Medulla oblongata (tissue), 1 donor: ENCODE results near the gene CPSF2.

Experiments
- DNase-seq: peaks from one replicate; pipeline ENCODE4 v3.0.0-alpha.2; 2015; ENCODE audit errors: extremely low spot score

CPSF2 gene

DNA sequence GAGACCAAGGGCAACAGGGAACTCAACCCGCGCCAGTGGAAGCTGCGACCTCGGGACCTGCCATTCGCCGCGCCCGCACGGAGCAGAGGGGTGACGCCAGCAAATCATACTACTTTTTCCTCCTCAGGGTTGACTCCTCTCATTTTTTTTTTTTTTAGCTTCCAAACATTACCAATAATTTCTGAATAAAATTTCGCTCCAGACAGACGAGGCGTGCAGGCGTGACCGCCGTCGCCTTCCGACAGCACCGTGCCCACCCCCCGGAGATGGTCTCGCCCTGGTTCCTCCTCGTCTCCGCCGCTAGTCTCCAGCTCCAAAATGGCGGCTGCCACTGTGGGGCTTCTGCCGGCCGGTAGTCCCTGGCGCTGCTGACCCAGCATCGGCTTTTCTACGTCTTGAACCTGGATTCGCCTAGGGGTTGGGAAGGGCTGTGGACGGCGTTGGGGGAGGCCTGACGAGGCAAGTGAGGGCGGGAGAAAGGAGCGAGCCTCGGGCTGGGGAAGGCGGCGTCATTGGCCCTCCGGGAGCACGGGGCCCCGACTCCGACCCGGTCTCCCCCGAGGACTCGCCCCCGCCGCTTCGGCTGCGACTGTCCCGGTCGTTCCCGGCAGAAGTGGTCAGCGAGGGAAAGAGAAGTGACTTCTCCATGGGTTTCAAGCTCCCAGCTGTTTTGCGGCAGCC is at the start of gene CPSF2, which contains the start of gene NDUFB1:
Gene CPSF2 (plus strand): TSS at position 300 of the 681 bp plus-strand sequence. CDS start 9,016 bp downstream, outside the sequence.
Gene NDUFB1 (minus strand): TSS at position 37 of the 681 bp plus-strand sequence. CDS start 4,069 bp downstream, outside the sequence.
- DNase-seq: peak; percentile 89

DNA sequence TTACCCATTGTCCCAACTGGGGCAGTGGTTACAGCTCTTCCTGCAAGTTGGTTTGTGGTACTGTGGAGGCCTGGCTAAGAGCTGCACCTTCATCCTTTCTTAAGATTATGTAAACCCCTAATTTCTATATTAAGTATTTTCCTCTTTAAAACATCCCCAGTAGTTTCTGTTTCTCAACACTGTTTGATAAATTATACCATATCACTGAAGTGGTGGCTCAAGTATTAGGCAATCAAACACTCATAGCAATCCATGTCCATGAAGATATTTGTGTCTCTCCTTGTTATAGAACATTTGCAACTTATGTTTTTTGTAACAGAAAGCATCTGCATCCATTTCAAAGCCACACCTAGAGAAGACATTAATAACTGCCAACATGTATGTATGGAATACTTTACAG is 47.2 kb upstream of the CPSF2 start:
- no peak for DNase-seq

GRCh38 chr14:92088494-92088893 is 33.3 kb upstream of the CPSF2 start:
- no peak for DNase-seq

DNA sequence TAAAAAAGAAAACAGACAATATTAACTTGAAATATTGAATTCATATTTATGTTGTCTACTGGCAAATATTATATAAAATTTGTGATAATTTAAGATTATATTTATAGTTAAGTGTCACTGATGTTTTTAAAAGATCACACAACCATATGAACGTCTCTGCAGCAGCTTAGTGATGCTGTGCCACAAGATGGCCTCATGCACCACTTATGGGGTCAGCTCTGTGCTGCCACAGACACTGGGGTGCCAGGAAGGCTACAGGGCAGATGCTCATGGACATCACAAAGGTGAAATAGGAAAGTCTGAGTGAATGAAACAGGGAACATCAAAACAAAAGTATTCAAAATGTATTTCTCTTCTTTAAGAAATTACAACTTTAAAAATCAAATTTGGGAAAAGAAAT is 28.4 kb upstream of the CPSF2 start:
- DNase-seq: no peak

GRCh38 chr14:92099802-92100201 is 22.0 kb upstream of the CPSF2 start:
- no peak for DNase-seq

DNA sequence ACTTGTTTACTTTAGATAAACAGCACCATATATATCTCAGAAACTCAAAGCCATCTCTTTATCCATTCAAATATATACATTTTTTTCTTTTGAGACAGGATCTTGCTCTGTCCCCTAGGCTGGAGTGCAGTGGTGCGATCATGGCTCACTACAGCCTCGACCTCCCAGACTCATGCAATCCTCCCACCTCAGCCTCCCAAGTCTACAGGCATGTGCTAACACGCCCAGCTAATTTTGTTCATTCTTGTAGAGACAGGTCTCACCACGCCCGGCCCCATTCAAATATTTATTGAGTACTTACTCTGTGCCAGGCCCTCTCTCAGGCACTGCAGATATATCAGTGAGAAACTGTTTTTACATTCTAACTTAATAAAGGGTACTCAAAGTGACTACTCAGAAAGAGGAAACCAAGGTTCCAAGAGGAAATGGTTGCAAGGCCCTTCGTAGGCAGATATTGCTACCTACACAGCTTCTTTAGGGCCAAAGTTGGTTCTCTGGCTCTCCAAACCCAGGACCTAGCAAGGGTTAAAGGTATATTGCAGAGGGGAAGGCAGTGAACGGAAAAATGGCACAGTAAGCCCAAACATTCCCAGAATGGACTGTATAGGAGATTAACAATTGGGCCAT is 18.3 kb upstream of the CPSF2 start:
- DNase-seq: no peak

DNA sequence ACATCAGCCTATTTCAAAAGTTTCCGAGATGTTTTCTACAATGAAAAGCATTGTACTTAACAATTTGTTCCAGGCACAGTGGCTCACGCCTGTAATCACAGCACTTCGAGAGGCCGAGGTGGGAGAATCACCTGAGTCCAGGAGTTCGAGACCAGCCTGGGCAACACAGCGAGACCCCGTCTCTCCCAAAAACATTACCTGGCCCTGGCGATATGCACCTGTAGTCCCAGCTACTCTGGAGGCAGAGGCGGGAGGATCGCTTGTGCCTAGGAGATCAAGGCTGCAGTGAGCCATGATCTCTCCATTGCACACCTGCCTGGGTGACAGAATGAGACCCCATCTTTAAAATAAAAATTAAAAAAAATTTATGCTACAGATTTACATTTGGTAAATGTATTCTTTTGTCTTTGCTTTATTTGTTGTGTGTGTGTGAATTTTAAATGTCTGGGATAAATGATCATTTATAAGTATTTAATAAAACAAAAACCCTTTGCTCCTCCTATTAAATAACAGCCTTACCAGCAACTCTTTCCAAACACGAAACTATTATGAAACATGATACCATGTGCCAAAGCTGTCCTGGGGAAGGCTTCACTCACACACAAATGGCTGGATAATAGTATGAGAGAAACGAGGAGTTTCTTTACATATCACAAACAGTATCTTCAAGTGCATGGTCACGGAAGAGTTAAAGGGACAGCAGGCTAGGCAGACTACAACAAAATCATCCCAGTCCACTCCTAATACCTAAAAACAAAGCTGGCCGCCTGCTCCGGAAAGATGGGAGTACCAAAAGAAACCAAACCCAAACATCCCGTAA is 16.5 kb upstream of the CPSF2 start:
- DNase-seq: no peak

GRCh38 chr14:92105893-92106142 is 16.0 kb upstream of the CPSF2 start:
- peak; percentile 72 for DNase-seq

- DNase-seq: peak; percentile 98
Observed at GRCh38 chr14:92106143-92106926, 15.4 kb upstream of the CPSF2 start, which contains the start of gene ATXN3. TSS of gene ATXN3 (minus strand) at chr14:92106582. CDS start at chr14:92106552, 30 bp downstream.

- DNase-seq: no peak
Observed at GRCh38 chr14:92108345-92109254, 13.2 kb upstream of the CPSF2 start.

- DNase-seq: no peak
Observed at GRCh38 chr14:92109490-92109889, 12.3 kb upstream of the CPSF2 start.

DNA sequence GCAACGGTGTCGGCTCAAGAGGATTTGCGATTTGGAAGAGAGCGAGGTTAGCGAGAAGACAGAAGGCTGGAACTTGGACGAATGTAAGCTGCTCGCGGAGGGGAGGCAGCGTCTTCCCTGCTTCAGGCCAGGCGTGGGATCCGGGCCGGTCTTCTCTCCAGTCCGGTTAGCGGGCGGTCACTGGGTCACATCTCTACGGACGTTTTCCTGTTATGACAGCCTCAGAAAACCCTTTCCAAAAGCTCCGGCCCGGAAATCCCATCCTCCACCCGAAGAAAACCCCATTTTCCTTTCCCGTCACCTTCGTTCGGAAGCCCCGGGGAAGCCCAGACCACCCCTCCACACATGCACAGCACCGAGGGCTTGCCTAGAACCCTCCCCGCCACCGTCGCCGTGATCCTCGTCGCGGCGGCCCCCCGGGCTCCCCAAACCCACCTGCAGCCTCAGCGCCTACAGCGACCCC is 531 bp upstream of the CPSF2 start:
- peak; percentile 53 for DNase-seq

- DNase-seq: peak; percentile 52
Observed at GRCh38 chr14:92122351-92122677, 545 bp downstream of the CPSF2 start.

GRCh38 chr14:92122761-92123160 is 992 bp downstream of the CPSF2 start:
- DNase-seq: no peak

- no peak for DNase-seq
Observed at GRCh38 chr14:92134456-92134855, 12.7 kb downstream of the CPSF2 start.

GRCh38 chr14:92135269-92135668 is 13.5 kb downstream of the CPSF2 start:
- DNase-seq: peak; percentile 16

GRCh38 chr14:92143309-92143708 is 21.5 kb downstream of the CPSF2 start:
- DNase-seq: no peak

DNA sequence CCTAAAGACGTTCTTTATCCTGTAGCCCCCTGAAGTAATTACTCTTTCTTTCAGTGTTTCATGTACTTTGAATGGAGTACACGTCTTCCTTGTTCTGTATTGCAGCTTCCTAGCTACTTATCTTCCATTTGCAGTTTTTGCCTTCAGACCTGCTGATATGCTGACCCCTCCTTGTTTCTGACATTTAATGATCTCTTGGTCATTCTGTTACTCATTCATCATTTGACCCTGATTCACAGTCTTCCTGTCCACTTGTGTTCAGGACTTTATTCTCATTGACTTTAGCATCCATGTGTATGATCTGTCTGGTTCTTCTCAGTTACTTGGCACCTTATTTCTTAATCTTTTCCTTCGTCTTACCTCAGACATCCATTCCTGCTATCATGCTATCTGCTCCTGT is 22.2 kb downstream of the CPSF2 start:
- DNase-seq: no peak

GRCh38 chr14:92144708-92145107 is 22.9 kb downstream of the CPSF2 start:
- DNase-seq: no peak

- no peak for DNase-seq
Observed at GRCh38 chr14:92153581-92153980, 31.8 kb downstream of the CPSF2 start.
